NT2/D1 (cell line): ENCODE data around the gene NDST1.

Experiments used
- DNase-seq: peaks from one replicate; pipeline ENCODE4 v3.0.0-alpha.2; 2011; ENCODE audit warnings: low read depth, low spot score
- H3K27me3 ChIP-seq: 2 replicates; pipeline ENCODE4 v1.6.0; 2011; ENCODE audit warnings: mild to moderate bottlenecking; ENCODE audit not compliant: insufficient read length, insufficient read depth
- H3K36me3 ChIP-seq: 2 replicates; pipeline ENCODE4 v1.6.1; 2011; ENCODE audit warnings: mild to moderate bottlenecking, low read length, mixed read lengths; ENCODE audit not compliant: insufficient read depth, insufficient read length
- H3K4me1 ChIP-seq: 2 replicates; pipeline ENCODE4 v1.5.1; 2011; ENCODE audit not compliant: insufficient read depth, insufficient read length
- H3K4me3 ChIP-seq: 2 replicates; pipeline ENCODE4 v1.5.1; 2011; ENCODE audit warnings: low read depth; ENCODE audit not compliant: insufficient read length
- H3K9ac ChIP-seq: 2 replicates; pipeline ENCODE4 v1.6.0; 2011; ENCODE audit warnings: low read depth; ENCODE audit not compliant: insufficient read length
- H3K9me3 ChIP-seq: 2 replicates; pipeline ENCODE4 v1.5.1; 2011; ENCODE audit warnings: mild to moderate bottlenecking, low read length; ENCODE audit not compliant: insufficient read depth
- SUZ12 ChIP-seq: IDR thresholded peaks from 2 replicates; pipeline ENCODE4 v1.6.1; 2011; ENCODE audit not compliant: insufficient read length, insufficient read depth; ENCODE audit errors: extremely low read depth
- YY1 ChIP-seq: IDR thresholded peaks from 2 replicates; pipeline ENCODE4 v1.6.1; 2011; ENCODE audit not compliant: insufficient read length, insufficient read depth
- ZNF274 ChIP-seq: IDR thresholded peaks from 2 replicates; pipeline ENCODE4 v1.6.1; 2011; ENCODE audit warnings: mild to moderate bottlenecking, low read depth, low read length

NDST1 gene

GRCh38 chr5:150498501-150498900 lies 9.4 kb upstream of the NDST1 start:
- peak; percentile 59 for DNase-seq
- Histone ChIP-seq H3K9me3 (no peaks in the 10 kb centered on the region), H3K27me3 (no peaks in the 10 kb centered on the region), H3K4me1 (peaks cover 31% of the 10 kb centered on the region), H3K9ac (peak overlapping the region; percentile 50), H3K36me3 (peaks cover 50% of the 10 kb centered on the region), H3K4me3 (no peak overlapping the region)
- TF ChIP-seq ZNF274 (no peak), YY1 (no peak), SUZ12 (no peak)

GRCh38 chr5:150498971-150499370 lies 9.0 kb upstream of the NDST1 start:
- DNase-seq = no peak
- TF ChIP-seq ZNF274 (no peak), SUZ12 (no peak), YY1 (no peak)
- no peak overlapping the region for H3K4me3 ChIP-seq
- peaks cover 52% of the 10 kb centered on the region for H3K36me3 ChIP-seq
- no peaks in the 10 kb centered on the region for H3K27me3 ChIP-seq
- peaks cover 31% of the 10 kb centered on the region for H3K4me1 ChIP-seq
- no peaks in the 10 kb centered on the region for H3K9me3 ChIP-seq
- no peak overlapping the region for H3K9ac ChIP-seq

- H3K4me3 ChIP-seq = no peak overlapping the region
- H3K27me3 ChIP-seq = no peaks in the 10 kb centered on the region
- peaks cover 54% of the 10 kb centered on the region for H3K36me3 ChIP-seq
- DNase-seq = no peak
- peaks cover 31% of the 10 kb centered on the region for H3K4me1 ChIP-seq
- TF ChIP-seq ZNF274 (no peak), SUZ12 (no peak), YY1 (no peak)
- H3K9ac ChIP-seq = no peak overlapping the region
- no peaks in the 10 kb centered on the region for H3K9me3 ChIP-seq
Measured at GRCh38 chr5:150499437-150499956, 8.4 kb upstream of the NDST1 start.

- TF ChIP-seq SUZ12 (no peak), ZNF274 (no peak), YY1 (no peak)
- Histone ChIP-seq H3K27me3 (no peaks in the 10 kb centered on the region), H3K9me3 (no peaks in the 10 kb centered on the region), H3K9ac (peak overlapping the region; percentile 17), H3K36me3 (peaks cover 57% of the 10 kb centered on the region), H3K4me3 (no peak overlapping the region), H3K4me1 (peaks cover 31% of the 10 kb centered on the region)
- no peak for DNase-seq
Measured at GRCh38 chr5:150500328-150500841, 7.5 kb upstream of the NDST1 start.

GRCh38 chr5:150500905-150501304 lies 7.0 kb upstream of the NDST1 start:
- H3K4me1 ChIP-seq = peaks cover 31% of the 10 kb centered on the region
- H3K27me3 ChIP-seq = no peaks in the 10 kb centered on the region
- peaks cover 60% of the 10 kb centered on the region for H3K36me3 ChIP-seq
- H3K9me3 ChIP-seq = no peaks in the 10 kb centered on the region
- no peak for DNase-seq
- no peak overlapping the region for H3K9ac ChIP-seq
- H3K4me3 ChIP-seq = no peak overlapping the region
- TF ChIP-seq ZNF274 (no peak), SUZ12 (no peak), YY1 (no peak)

GRCh38 chr5:150502106-150502505 lies 5.8 kb upstream of the NDST1 start:
- DNase-seq = no peak
- Histone ChIP-seq H3K36me3 (peaks cover 58% of the 10 kb centered on the region), H3K9ac (no peak overlapping the region), H3K27me3 (no peaks in the 10 kb centered on the region), H3K4me3 (no peak overlapping the region), H3K4me1 (peaks cover 34% of the 10 kb centered on the region), H3K9me3 (no peaks in the 10 kb centered on the region)
- TF ChIP-seq SUZ12 = no peak
- no peak for TF ChIP-seq ZNF274
- TF ChIP-seq YY1 = no peak

- DNase-seq = no peak
- Histone ChIP-seq H3K4me1 (peaks cover 32% of the 10 kb centered on the region), H3K9ac (no peak overlapping the region), H3K36me3 (peaks cover 55% of the 10 kb centered on the region), H3K4me3 (no peak overlapping the region), H3K27me3 (no peaks in the 10 kb centered on the region), H3K9me3 (no peaks in the 10 kb centered on the region)
- TF ChIP-seq ZNF274 (no peak), SUZ12 (no peak)
Measured at GRCh38 chr5:150502847-150503246, 5.1 kb upstream of the NDST1 start.

GRCh38 chr5:150503386-150503785 lies 4.5 kb upstream of the NDST1 start:
- no peaks in the 10 kb centered on the region for H3K27me3 ChIP-seq
- H3K36me3 ChIP-seq = peaks cover 56% of the 10 kb centered on the region
- H3K4me1 ChIP-seq = peaks cover 34% of the 10 kb centered on the region
- no peak overlapping the region for H3K4me3 ChIP-seq
- no peaks in the 10 kb centered on the region for H3K9me3 ChIP-seq
- no peak overlapping the region for H3K9ac ChIP-seq
- DNase-seq = no peak
- TF ChIP-seq SUZ12 = no peak
